ENCODE data around the gene ERC1.

ERC1 gene

DNA sequence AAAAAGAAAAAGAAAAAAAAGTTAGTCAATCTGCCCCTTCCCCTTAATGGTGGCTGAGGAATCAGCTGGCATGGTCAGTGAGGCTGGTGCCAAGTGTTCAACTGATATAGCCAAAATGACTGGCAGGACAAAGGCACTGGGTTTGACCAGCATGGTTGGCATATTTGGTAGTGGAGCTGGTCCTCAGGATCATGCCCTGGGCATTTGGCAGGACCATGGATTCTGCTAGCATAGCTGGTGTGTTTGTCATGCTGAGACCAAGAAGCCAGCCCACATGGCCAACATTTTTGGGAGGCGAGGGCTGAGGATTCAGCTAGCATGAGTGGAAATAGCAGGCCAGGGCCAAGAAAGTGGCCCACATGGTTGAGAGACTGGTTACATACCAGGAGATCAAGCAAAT lies 466.9 kb downstream of the ERC1 start:
- no peaks in the 10 kb centered on the region for H3K4me1 ChIP-seq (ENCODE audit: insufficient read depth, poor library complexity, severe bottlenecking)
- no peak overlapping the region for H3K4me3 ChIP-seq (ENCODE audit: severe bottlenecking)
- TF ChIP-seq, protein P1, sequence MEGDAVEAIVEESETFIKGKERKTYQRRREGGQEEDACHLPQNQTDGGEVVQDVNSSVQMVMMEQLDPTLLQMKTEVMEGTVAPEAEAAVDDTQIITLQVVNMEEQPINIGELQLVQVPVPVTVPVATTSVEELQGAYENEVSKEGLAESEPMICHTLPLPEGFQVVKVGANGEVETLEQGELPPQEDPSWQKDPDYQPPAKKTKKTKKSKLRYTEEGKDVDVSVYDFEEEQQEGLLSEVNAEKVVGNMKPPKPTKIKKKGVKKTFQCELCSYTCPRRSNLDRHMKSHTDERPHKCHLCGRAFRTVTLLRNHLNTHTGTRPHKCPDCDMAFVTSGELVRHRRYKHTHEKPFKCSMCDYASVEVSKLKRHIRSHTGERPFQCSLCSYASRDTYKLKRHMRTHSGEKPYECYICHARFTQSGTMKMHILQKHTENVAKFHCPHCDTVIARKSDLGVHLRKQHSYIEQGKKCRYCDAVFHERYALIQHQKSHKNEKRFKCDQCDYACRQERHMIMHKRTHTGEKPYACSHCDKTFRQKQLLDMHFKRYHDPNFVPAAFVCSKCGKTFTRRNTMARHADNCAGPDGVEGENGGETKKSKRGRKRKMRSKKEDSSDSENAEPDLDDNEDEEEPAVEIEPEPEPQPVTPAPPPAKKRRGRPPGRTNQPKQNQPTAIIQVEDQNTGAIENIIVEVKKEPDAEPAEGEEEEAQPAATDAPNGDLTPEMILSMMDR (IDR thresholded peaks at IDR 0.05; ENCODE audit: poor library complexity, severe bottlenecking): no peak
- no peaks in the 10 kb centered on the region for H3K27me3 ChIP-seq (ENCODE audit: insufficient read depth, poor library complexity, severe bottlenecking)
- no peaks in the 10 kb centered on the region for H3K9me3 ChIP-seq (ENCODE audit: severe bottlenecking)
- ATAC-seq (ENCODE audit: low read depth) (peak; percentile 59; the same call in 2 of the 3 replicates), DNase-seq (ENCODE audit: low spot score) (no peak)
- peaks cover 4% of the 10 kb centered on the region; the same call in 1 of the 2 replicates for H3K36me3 ChIP-seq (ENCODE audit: low read depth)
- H3K27ac ChIP-seq (ENCODE audit: poor library complexity, severe bottlenecking): no peak overlapping the region

DNA sequence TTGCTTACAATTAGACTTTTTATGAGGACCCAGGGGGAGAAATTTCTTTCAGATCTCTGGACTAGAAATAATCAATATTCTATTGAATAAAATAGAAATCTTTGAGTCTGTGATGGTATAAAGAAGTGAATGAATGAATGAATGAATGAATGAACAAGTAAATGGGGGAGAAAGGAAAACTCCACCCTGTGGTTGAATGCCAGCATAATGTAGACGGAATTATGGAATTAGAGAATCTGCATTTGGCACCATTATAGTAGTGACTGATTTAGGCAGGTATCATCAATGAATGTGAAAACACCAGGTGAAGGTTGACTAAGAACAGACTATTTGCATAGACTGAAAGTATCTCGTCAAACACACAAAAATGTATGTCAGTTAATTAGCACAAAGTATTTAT lies 468.3 kb downstream of the ERC1 start:
- no peak overlapping the region for H3K27ac ChIP-seq (ENCODE audit: poor library complexity, severe bottlenecking)

DNA sequence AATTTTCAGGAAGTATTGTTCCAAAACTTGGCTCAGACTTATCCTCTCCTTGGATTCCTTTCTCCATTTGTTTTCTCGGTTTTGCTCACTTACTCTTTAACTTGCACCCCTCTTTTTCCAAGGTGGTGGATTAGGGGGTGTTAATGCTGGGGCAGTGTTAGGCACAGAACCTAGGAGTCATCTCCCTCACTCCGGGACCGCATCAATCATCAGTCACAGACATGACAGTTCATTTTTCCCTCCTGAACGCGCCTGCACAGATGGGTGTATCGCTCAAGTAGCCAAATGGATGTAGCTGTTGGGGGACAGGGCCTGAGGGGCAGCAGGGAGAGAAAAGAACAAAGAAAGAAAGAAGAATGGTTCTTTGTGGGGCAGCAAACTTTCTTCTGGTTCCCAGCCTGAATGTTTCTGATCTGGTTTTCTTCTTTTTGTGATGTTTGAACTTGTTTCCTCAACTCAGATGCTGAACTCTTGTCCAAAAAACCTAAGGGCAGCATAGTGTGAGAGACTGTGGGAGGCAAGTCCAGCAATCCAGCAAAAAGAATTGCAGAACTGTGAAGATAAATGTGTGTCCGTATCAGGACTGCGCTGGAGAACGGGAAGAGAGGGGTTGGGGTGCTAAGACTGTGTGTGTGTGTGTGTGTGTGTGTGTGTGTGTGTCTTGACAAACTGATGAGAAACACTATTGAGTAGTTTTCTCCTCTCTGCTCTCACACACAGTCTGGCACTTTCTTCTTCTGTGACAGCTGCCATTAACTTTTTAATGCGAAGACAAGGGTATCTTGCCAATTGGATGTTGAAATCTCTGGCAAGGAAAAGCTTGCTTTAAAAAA lies 472.3 kb downstream of the ERC1 start:
- Histone ChIP-seq H3K4me1 (ENCODE audit: insufficient read depth, poor library complexity, severe bottlenecking) (no peaks in the 10 kb centered on the region), H3K27me3 (ENCODE audit: insufficient read depth, poor library complexity, severe bottlenecking) (no peaks in the 10 kb centered on the region), H3K4me3 (ENCODE audit: severe bottlenecking) (no peak overlapping the region), H3K9me3 (ENCODE audit: severe bottlenecking) (no peaks in the 10 kb centered on the region), H3K27ac (ENCODE audit: poor library complexity, severe bottlenecking) (no peak overlapping the region), H3K36me3 (ENCODE audit: low read depth) (peaks cover 4% of the 10 kb centered on the region; the same call in 1 of the 2 replicates)
- DNase-seq (ENCODE audit: low spot score) (no peak), ATAC-seq (ENCODE audit: low read depth) (no peak)
- TF ChIP-seq, protein P1 (IDR thresholded peaks at IDR 0.05; ENCODE audit: poor library complexity, severe bottlenecking): no peak

More for the DNA sequence above, 468.3 kb downstream of the ERC1 start:
- Histone ChIP-seq H3K36me3 (ENCODE audit: low read depth) (peaks cover 4% of the 10 kb centered on the region; the same call in 1 of the 2 replicates), H3K27me3 (ENCODE audit: insufficient read depth, poor library complexity, severe bottlenecking) (no peaks in the 10 kb centered on the region), H3K4me1 (ENCODE audit: insufficient read depth, poor library complexity, severe bottlenecking) (no peaks in the 10 kb centered on the region), H3K9me3 (ENCODE audit: severe bottlenecking) (no peaks in the 10 kb centered on the region), H3K4me3 (ENCODE audit: severe bottlenecking) (no peak overlapping the region)
- ATAC-seq (ENCODE audit: low read depth) (no peak), DNase-seq (ENCODE audit: low spot score) (no peak)
- TF ChIP-seq, protein P1 (IDR thresholded peaks at IDR 0.05; ENCODE audit: poor library complexity, severe bottlenecking): no peak

DNA sequence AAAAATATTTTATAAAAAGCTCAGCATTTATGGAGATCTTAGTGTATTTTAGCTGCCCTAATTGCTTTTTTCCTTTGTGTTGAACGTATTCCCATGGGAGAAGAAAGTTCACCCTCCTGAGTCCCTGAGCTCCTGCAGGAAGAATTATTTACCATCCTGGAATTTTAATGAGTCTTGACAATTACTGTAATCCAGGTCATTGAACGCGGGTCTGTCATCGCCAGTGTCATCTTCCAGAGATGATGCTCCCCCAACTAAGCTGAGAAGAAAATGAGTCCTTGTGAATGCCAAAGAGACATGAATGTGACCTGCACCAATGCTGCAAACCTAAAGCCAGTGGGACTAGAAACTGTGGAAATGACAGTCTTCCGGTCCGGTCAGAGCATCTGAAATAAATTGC lies 473.9 kb downstream of the ERC1 start:
- no peak for DNase-seq (ENCODE audit: low spot score)
- ATAC-seq (ENCODE audit: low read depth): no peak
- TF ChIP-seq, protein P1 (IDR thresholded peaks at IDR 0.05; ENCODE audit: poor library complexity, severe bottlenecking): no peak
- Histone ChIP-seq H3K9me3 (ENCODE audit: severe bottlenecking) (no peaks in the 10 kb centered on the region), H3K27me3 (ENCODE audit: insufficient read depth, poor library complexity, severe bottlenecking) (no peaks in the 10 kb centered on the region), H3K27ac (ENCODE audit: poor library complexity, severe bottlenecking) (no peak overlapping the region), H3K36me3 (ENCODE audit: low read depth) (no peaks in the 10 kb centered on the region), H3K4me3 (ENCODE audit: severe bottlenecking) (no peak overlapping the region), H3K4me1 (ENCODE audit: insufficient read depth, poor library complexity, severe bottlenecking) (no peaks in the 10 kb centered on the region)

DNA sequence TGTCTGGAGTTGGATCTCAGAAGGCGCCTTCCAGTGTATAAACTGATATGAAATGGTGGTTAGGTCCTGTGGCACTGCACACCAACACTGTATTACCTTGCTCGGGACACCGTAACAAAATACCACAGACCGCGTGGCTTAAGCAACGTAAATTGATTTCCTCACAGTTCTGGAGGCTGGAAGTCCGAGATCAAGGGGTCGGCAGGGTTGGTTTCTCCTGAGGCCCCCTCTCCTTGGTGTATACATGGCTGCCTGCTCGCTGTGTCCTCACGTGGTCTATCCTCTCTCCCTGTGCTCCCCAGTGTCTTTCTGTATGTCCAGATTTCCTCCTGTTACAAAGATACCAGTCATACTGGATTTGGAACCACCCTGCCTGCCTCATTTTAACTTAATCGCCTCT lies 475.0 kb downstream of the ERC1 start:
- no peak overlapping the region for H3K27ac ChIP-seq (ENCODE audit: poor library complexity, severe bottlenecking)
- H3K4me3 ChIP-seq (ENCODE audit: severe bottlenecking): no peak overlapping the region

More for the DNA sequence above, 475.0 kb downstream of the ERC1 start:
- TF ChIP-seq, protein P1 (IDR thresholded peaks at IDR 0.05; ENCODE audit: poor library complexity, severe bottlenecking): no peak
- Histone ChIP-seq H3K36me3 (ENCODE audit: low read depth) (no peaks in the 10 kb centered on the region), H3K9me3 (ENCODE audit: severe bottlenecking) (no peaks in the 10 kb centered on the region), H3K4me1 (ENCODE audit: insufficient read depth, poor library complexity, severe bottlenecking) (no peaks in the 10 kb centered on the region), H3K27me3 (ENCODE audit: insufficient read depth, poor library complexity, severe bottlenecking) (no peaks in the 10 kb centered on the region)
- ATAC-seq (ENCODE audit: low read depth): no peak
- DNase-seq (ENCODE audit: low spot score): no peak

Data from RWPE2 (cell line).